ENCODE measurements around the gene NDRG3.

- TF ChIP-seq CTCF (conservative IDR thresholded peaks at IDR 0.05; ENCODE audit: low read depth, low read length): no peak
- TF ChIP-seq EZH2phosphoT487 (IDR thresholded peaks at IDR 0.05; ENCODE audit: borderline replicate concordance, low read length): no peak
Observed at GRCh38 chr20:36758276-36758675, 12.4 kb upstream of the NDRG3 start.

Data from PC-3 (cell line).